ENCODE data around the gene FZD2. TPM values are rescaled to one million over a fixed set of nuclear protein-coding genes. Genes with fewer than 3 reads are reported as not detected.

FZD2 gene
- total RNA-seq, 2 donors from 2014 or later = 1.9 to 4.0 TPM

GRCh38 chr17:44549686-44550085 lies 7.6 kb upstream of the FZD2 start:
- no peak for DNase-seq (ENCODE audit: low spot score)
- Histone ChIP-seq H3K36me3 (no peaks in the 10 kb centered on the region), H3K9me3 (no peaks in the 10 kb centered on the region), H3K27me3 (no peaks in the 10 kb centered on the region), H3K27ac (no peak overlapping the region), H3K4me1 (no peaks in the 10 kb centered on the region), H3K4me3 (no peak overlapping the region)
- no peak for TF ChIP-seq CTCF (IDR thresholded peaks at IDR 0.05)

- no peak for DNase-seq (ENCODE audit: low spot score)
- TF ChIP-seq CTCF (IDR thresholded peaks at IDR 0.05) = no peak
- Histone ChIP-seq H3K4me3 (no peak overlapping the region), H3K27me3 (no peaks in the 10 kb centered on the region), H3K27ac (no peak overlapping the region), H3K36me3 (no peaks in the 10 kb centered on the region), H3K4me1 (peaks cover 0 to 7% of the 10 kb centered on the region in 2 donors), H3K9me3 (no peaks in the 10 kb centered on the region)
Measured at GRCh38 chr17:44552361-44552760, 4.9 kb upstream of the FZD2 start.

- Histone ChIP-seq H3K4me1 (peaks cover 0 to 21% of the 10 kb centered on the region in 2 donors), H3K9me3 (no peaks in the 10 kb centered on the region), H3K36me3 (no peaks in the 10 kb centered on the region), H3K4me3 (no peak overlapping the region), H3K27ac (no peak overlapping the region), H3K27me3 (no peaks in the 10 kb centered on the region)
- DNase-seq (ENCODE audit: low spot score) = no peak
- TF ChIP-seq CTCF (IDR thresholded peaks at IDR 0.05) = no peak
Measured at GRCh38 chr17:44555099-44555498, 2.2 kb upstream of the FZD2 start.

GRCh38 chr17:44556166-44556831 lies 985 bp upstream of the FZD2 start:
- H3K4me3 ChIP-seq = peak overlapping the region; percentile 56 to 70
- H3K36me3 ChIP-seq = no peaks in the 10 kb centered on the region
- no peaks in the 10 kb centered on the region for H3K27me3 ChIP-seq
- H3K4me1 ChIP-seq = peaks cover 0 to 23% of the 10 kb centered on the region in 2 donors
- DNase-seq (ENCODE audit: low spot score) = no peak
- no peak for TF ChIP-seq CTCF (IDR thresholded peaks at IDR 0.05)
- H3K9me3 ChIP-seq = no peaks in the 10 kb centered on the region
- peak overlapping the region; percentile 80 to 87 for H3K27ac ChIP-seq

GRCh38 chr17:44557651-44558285 lies 484 bp downstream of the FZD2 start:
- TF ChIP-seq CTCF (IDR thresholded peaks at IDR 0.05) = no peak
- Histone ChIP-seq H3K9me3 (no peaks in the 10 kb centered on the region), H3K4me3 (peak overlapping the region; percentile 56 to 70), H3K4me1 (peaks cover 0 to 23% of the 10 kb centered on the region in 2 donors), H3K36me3 (no peaks in the 10 kb centered on the region), H3K27ac (peak overlapping the region; percentile 80 to 87), H3K27me3 (no peaks in the 10 kb centered on the region)
- no peak for DNase-seq (ENCODE audit: low spot score)
